H9 (cell line): ENCODE results near the gene ATP8A2. TPM values are rescaled to one million over a fixed set of nuclear protein-coding genes. Genes with fewer than 3 reads are reported as not detected.
A peak's percentile ranks its signal among the peaks of the same experiment; 100 is the strongest.

Source experiments
- DNase-seq: peaks from one replicate; pipeline ENCODE4 v3.0.0-alpha.2; 2017
- H2AFZ ChIP-seq: one replicate; pipeline ENCODE4 v1.6.1; 2013; ENCODE audit warnings: mild to moderate bottlenecking, low read length, control low read depth, moderate library complexity
- H2AK5ac ChIP-seq: 2 replicates; pipeline ENCODE4 v1.6.1; 2013; ENCODE audit warnings: low read length, control low read depth, mixed read lengths; ENCODE audit not compliant: insufficient read length
- H2BK120ac ChIP-seq: one replicate; pipeline ENCODE4 v1.6.1; 2013; ENCODE audit warnings: low read depth, mild to moderate bottlenecking, low read length, control low read depth, inconsistent platforms; ENCODE audit not compliant: poor library complexity, severe bottlenecking
- H2BK12ac ChIP-seq: 2 replicates; pipeline ENCODE4 v1.6.1; 2013; ENCODE audit warnings: low read length, control low read depth, mixed read lengths, low read depth; ENCODE audit not compliant: insufficient read length
- H2BK15ac ChIP-seq: 2 replicates; pipeline ENCODE4 v1.6.1; 2013; ENCODE audit warnings: low read depth, low read length, control low read depth
- H2BK20ac ChIP-seq: one replicate; pipeline ENCODE4 v1.6.1; 2013; ENCODE audit warnings: low read depth, mild to moderate bottlenecking, low read length, control low read depth, inconsistent platforms; ENCODE audit not compliant: poor library complexity, severe bottlenecking
- H2BK5ac ChIP-seq: 2 replicates; pipeline ENCODE4 v1.6.1; 2013; ENCODE audit warnings: low read length, control low read depth, mixed read lengths; ENCODE audit not compliant: insufficient read length
- H3K14ac ChIP-seq: 2 replicates; pipeline ENCODE4 v1.6.1; 2013; ENCODE audit warnings: low read length, control low read depth; ENCODE audit not compliant: insufficient read depth
- H3K18ac ChIP-seq: 2 replicates; pipeline ENCODE4 v1.6.1; 2013; ENCODE audit warnings: low read depth, mild to moderate bottlenecking, mixed read lengths, low read length, control low read depth; ENCODE audit not compliant: insufficient read length
- H3K23ac ChIP-seq: 2 replicates; pipeline ENCODE4 v1.6.1; 2013; ENCODE audit warnings: low read length, control low read depth, mixed read lengths, low read depth; ENCODE audit not compliant: insufficient read length
- H3K23me2 ChIP-seq: 2 replicates; pipeline ENCODE4 v1.6.1; 2013; ENCODE audit warnings: low read depth, mild to moderate bottlenecking, mixed read lengths, low read length, control low read depth; ENCODE audit not compliant: insufficient read length, poor library complexity, severe bottlenecking
- H3K27ac ChIP-seq: 2 replicates; pipeline ENCODE4 v1.5.1; 2013; ENCODE audit warnings: low read length, control low read depth, mixed read lengths, low read depth; ENCODE audit not compliant: insufficient read length
- H3K27me3 ChIP-seq: 2 replicates; pipeline ENCODE4 v1.6.1; 2013; ENCODE audit warnings: low read length, control low read depth, inconsistent platforms; ENCODE audit not compliant: insufficient read depth
- H3K4ac ChIP-seq: 2 replicates; pipeline ENCODE4 v1.6.1; 2013; ENCODE audit warnings: low read depth, mild to moderate bottlenecking, control low read depth, inconsistent platforms, low read length, moderate library complexity
- H3K4me1 ChIP-seq: 2 replicates; pipeline ENCODE4 v1.6.1; 2013; ENCODE audit warnings: low read length, control low read depth, inconsistent platforms; ENCODE audit not compliant: insufficient read depth
- H3K4me2 ChIP-seq: 2 replicates; pipeline ENCODE4 v1.6.1; 2013; ENCODE audit warnings: low read length, control low read depth, mixed read lengths; ENCODE audit not compliant: insufficient read length, insufficient read depth
- H3K56ac ChIP-seq: 2 replicates; pipeline ENCODE4 v1.6.1; 2013; ENCODE audit warnings: low read depth, mild to moderate bottlenecking, mixed read lengths, low read length, control low read depth; ENCODE audit not compliant: insufficient read length
- H3K79me1 ChIP-seq: 2 replicates; pipeline ENCODE4 v1.6.1; 2013; ENCODE audit warnings: low read depth, mild to moderate bottlenecking, moderate library complexity, low read length, control low read depth, inconsistent platforms; ENCODE audit not compliant: insufficient read depth, poor library complexity, severe bottlenecking
- H3K79me2 ChIP-seq: 2 replicates; pipeline ENCODE4 v1.6.1; 2013; ENCODE audit warnings: low read length, control low read depth, inconsistent platforms; ENCODE audit not compliant: insufficient read depth
- H3K9ac ChIP-seq: 2 replicates; pipeline ENCODE4 v1.6.1; 2013; ENCODE audit warnings: low read length, control low read depth, mixed read lengths; ENCODE audit not compliant: insufficient read length; ENCODE audit errors: extremely low read depth
- H3K9me3 ChIP-seq: one replicate; pipeline ENCODE4 v1.6.1; 2013; ENCODE audit warnings: low read depth, low read length, inconsistent platforms; ENCODE audit not compliant: control insufficient read depth
- H3T11ph ChIP-seq: one replicate; pipeline ENCODE4 v1.6.1; 2013; ENCODE audit warnings: mild to moderate bottlenecking, low read length, control low read depth, inconsistent platforms
- H4K20me1 ChIP-seq: one replicate; pipeline ENCODE4 v1.6.1; 2013; ENCODE audit not compliant: control insufficient read depth, insufficient read length, insufficient read depth
- H4K5ac ChIP-seq: 2 replicates; pipeline ENCODE4 v1.6.1; 2013; ENCODE audit warnings: low read depth, mild to moderate bottlenecking, mixed read lengths, low read length, control low read depth; ENCODE audit not compliant: insufficient read length
- H4K8ac ChIP-seq: replicated peaks from 2 replicates; pipeline ENCODE4 v1.6.1; 2013; ENCODE audit warnings: low read length, control low read depth, mixed read lengths, low read depth; ENCODE audit not compliant: insufficient read length
- H4K91ac ChIP-seq: 2 replicates; pipeline ENCODE4 v1.6.1; 2013; ENCODE audit warnings: low read depth, mild to moderate bottlenecking, moderate library complexity, mixed read lengths, low read length, control low read depth; ENCODE audit not compliant: insufficient read length
- H3K27ac Mint-ChIP-seq, 3 experiments: 2 replicates in 2 of 3; 3 replicates in 1 of 3; pipeline ENCODE4 v1.8.0; 2020 to 2021; ENCODE audit warnings: mixed read lengths in 3 of 3, mild to moderate bottlenecking in 1 of 3, moderate library complexity in 1 of 3
- H3K27me3 Mint-ChIP-seq: 2 replicates; pipeline ENCODE4 v1.8.0; 2021; ENCODE audit warnings: low read depth, mild to moderate bottlenecking, moderate library complexity, mixed read lengths
- H3K36me3 Mint-ChIP-seq, 3 experiments: 2 replicates in 2 of 3; 3 replicates in 1 of 3; pipeline ENCODE4 v1.8.0; 2020 to 2021; ENCODE audit warnings: low read depth in 3 of 3, mixed read lengths in 3 of 3; ENCODE audit not compliant: insufficient read depth in 1 of 3
- H3K4me1 Mint-ChIP-seq, 2 experiments: 2 replicates each; pipeline ENCODE4 v1.8.0; 2020; ENCODE audit warnings: mixed read lengths in 2 of 2
- H3K4me3 Mint-ChIP-seq, 2 experiments: 2 replicates in 1 of 2; 3 replicates in 1 of 2; pipeline ENCODE4 v1.8.0; 2020 to 2021; ENCODE audit warnings: mild to moderate bottlenecking in 2 of 2, mixed read lengths in 2 of 2, moderate library complexity in 1 of 2
- H3K9me3 Mint-ChIP-seq, 2 experiments: 2 replicates in 1 of 2; 3 replicates in 1 of 2; pipeline ENCODE4 v1.8.0; 2020; ENCODE audit warnings: mild to moderate bottlenecking in 2 of 2, mixed read lengths in 2 of 2, moderate library complexity in 1 of 2
- CTCF ChIP-seq: fragments of 200-600 bp; sonication (generic); conservative IDR thresholded peaks from 3 replicates; pipeline ENCODE4 v1.8.0; 2021; ENCODE audit warnings: antibody characterized with exemption, mild to moderate bottlenecking
- WGBS: extraction: QIAGEN DNeasy Blood & Tissue Kit; methylation state at CpG from one replicate; pipeline ENCODE4 v1.1.7; 2013; ENCODE audit warnings: missing lambda C conversion rate, low lambda C conversion rate, mixed read lengths; ENCODE audit not compliant: insufficient read length; ENCODE audit errors: extremely low coverage; 5-methylcytosine and 5-hydroxymethylcytosine counted together
- total RNA-seq: library from RNA; stranded (reverse); gene quantifications from 2 replicates; pipeline ENCODE4 v1.2.1, GENCODE V29; 2021

ATP8A2 gene
- total RNA-seq, 1 experiment from 2014 or later = 18.2 TPM

- no CpG with 5 or more reads among the region's 5 CpGs for WGBS
- no peaks in the 10 kb centered on the region for H3K36me3 Mint-ChIP-seq
- Histone ChIP-seq H3K23me2 (no peaks in the 10 kb centered on the region), H3K9ac (no peak overlapping the region), H3K23ac (no peak overlapping the region), H2BK15ac (no peak overlapping the region), H3K56ac (no peak overlapping the region), H3K4ac (no peak overlapping the region), H3K4me2 (no peak overlapping the region), H3K27me3 (no peaks in the 10 kb centered on the region), H2BK20ac (no peak overlapping the region), H4K8ac (no peak overlapping the region), H3K27ac (no peak overlapping the region), H3K4me1 (no peaks in the 10 kb centered on the region; the same call in 1 of the 2 replicates), H4K20me1 (no peaks in the 10 kb centered on the region), H3K14ac (no peak overlapping the region), H2AK5ac (no peak overlapping the region), H3K9me3 (no peaks in the 10 kb centered on the region), H4K5ac (no peak overlapping the region), H2AFZ (no peak overlapping the region), H3T11ph (no peak overlapping the region), H3K79me2 (no peaks in the 10 kb centered on the region), H2BK5ac (no peak overlapping the region), H2BK12ac (no peak overlapping the region), H3K18ac (no peak overlapping the region), H3K79me1 (no peaks in the 10 kb centered on the region), H2BK120ac (no peak overlapping the region), H4K91ac (no peak overlapping the region)
- no peak overlapping the region for H3K4me3 Mint-ChIP-seq
- no peaks in the 10 kb centered on the region for H3K9me3 Mint-ChIP-seq
- no peak for DNase-seq
- H3K27me3 Mint-ChIP-seq = no peaks in the 10 kb centered on the region
- TF ChIP-seq CTCF = no peak
- H3K27ac Mint-ChIP-seq = peak overlapping the region in 1 of 3 experiments; percentile 43; a peak in 2 of 7 replicates
- H3K4me1 Mint-ChIP-seq = peaks cover 11 to 13% of the 10 kb centered on the region in 2 experiments
Observed at GRCh38 chr13:25756251-25756650, 384.5 kb downstream of the ATP8A2 start.
